Left renal cortex interstitium (tissue), 4 donors: Measurements from ENCODE around the gene SLC7A10. TPM values are rescaled to one million over a fixed set of nuclear protein-coding genes. Genes with fewer than 3 reads are reported as not detected.

Experiments used
- DNase-seq, 4 donors: peaks; one replicate each; pipeline ENCODE4 v3.0.0-alpha.2; 2013; ENCODE audit warnings: low read depth in 4 of 4, low spot score in 2 of 4, missing footprints in 1 of 4
- polyA plus RNA-seq, 4 donors: library from polyadenylated mRNA; unstranded; fragments of 120-200 nt; gene quantifications; one replicate each; pipeline ENCODE4 v1.2.1, GENCODE V29; 2013; ENCODE audit not compliant: insufficient read length in 4 of 4

SLC7A10 gene
- polyA plus RNA-seq, result under 1 TPM; 0.17 to 0.44 (median 0.42) TPM

- no peak for DNase-seq
These were observed at the start of gene SLC7A10 for GRCh38 chr19:33225458-33225926. Gene SLC7A10 (minus strand): TSS chr19:33225850. CDS start chr19:33225703, 147 bp downstream.

DNA sequence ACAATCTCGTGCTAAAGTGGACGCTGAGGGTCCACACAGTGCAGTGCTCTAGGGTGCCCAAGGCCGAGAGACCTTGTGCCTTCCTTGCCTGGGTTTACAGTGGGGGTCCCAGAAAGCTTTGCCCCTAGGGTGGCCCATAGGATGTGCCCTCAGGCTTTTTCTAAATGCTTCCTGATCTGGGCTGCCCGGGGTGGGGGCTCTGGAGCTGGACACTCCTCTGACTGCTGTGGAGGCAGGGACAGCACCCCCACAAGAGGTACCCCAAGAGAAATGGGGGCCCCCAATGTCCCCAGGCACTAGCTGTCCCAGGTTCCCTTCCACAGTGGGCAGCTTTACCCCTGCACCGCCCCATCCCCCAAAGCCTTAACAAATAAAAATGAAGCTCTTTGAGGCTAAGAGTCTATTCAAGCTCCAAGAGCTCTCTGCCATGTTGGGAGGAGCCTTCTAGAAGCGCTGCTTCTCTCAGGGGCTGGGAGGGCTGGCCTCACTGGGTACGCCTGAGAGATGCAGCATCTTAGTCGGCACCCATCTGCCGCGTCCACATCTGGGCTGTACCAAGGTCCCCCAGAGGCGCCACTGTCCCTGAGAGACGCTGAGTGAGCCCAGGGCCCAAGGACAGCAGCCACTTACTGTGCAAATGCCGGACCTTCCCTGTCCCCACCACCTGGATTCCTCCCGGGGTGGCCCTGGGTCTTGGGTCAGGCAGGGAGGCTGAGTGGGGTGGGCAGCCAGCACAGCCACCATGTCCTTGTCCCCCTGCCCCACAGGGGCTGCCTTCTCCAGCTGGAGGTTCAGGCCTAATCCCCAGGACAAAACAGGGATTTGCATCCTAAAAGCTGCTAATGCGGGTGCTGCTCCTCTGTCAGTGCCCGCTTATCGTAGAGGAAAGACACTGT is 49.3 kb upstream of the SLC7A10 start:
- DNase-seq, result no peak

- DNase-seq, result no peak
These were observed 48.4 kb upstream of the SLC7A10 start for GRCh38 chr19:33273881-33274662.

DNA sequence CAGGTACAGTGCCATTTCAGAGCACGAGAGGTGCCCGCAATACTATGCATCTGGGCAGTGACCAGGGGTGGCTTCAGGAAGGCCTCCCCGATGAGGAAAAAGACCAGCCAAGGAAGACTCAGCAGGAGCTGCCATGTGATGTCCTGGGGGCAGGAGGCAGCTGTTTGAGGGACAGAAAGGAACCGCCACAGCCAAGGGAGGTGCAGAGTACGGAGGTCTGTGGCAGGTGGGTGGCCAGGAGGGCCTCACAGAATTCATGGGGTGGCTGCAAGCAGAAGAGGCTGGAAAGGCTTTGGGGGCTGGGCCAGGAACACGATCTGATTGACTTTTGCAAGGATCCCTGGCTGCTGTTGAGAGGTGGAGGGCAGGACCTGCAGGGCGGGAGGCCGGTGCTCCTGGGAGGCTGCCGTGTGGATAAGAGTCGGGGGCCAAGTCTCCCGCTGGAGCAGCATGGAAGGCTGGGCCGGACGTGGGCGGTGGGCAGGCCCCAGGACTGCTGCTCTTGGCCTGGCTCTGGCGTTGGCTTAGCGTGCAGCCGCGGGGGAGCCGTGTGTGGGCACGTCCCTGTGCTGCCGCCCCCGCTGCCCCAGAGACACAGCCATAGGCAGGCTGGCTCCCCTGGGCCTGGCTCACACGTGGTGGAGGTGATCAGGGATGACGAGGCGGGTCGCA is 47.6 kb upstream of the SLC7A10 start:
- DNase-seq, result no peak

DNA sequence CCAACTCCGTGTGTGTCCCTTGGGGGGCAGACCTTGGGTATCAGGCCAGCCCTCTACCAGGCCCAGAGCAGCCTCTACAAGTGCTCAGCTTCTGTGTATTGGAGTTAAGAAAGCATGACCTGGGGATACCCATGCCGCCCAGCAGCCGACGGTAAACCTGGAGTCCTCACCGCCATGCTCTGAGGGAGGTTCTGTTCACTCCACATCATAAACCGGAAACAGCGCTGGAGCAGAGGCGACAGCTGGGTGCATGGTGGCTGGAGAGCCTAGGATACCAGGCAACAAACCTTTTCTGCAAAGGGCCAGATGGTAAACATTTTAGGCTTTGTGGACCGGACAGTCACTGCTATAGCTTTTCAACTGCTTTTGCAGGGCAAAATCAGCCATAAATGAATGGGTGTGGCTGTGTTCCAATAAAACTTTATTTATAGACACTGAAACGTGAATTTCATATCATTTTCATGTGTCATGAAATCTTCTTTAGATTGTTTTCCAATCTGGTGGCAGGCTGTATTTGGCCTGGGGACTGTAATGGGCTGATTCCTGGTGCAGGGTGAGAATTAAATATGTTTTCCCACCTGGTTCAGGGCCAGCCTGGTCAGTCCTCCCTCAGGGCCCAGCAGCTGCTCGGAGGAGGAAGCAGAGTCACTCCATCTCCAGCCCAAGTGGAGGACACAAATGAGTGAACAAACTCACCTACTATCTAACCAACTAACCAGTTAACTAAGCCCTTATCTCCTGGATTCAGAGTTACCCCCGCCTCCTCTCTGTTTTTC is 45.8 kb upstream of the SLC7A10 start:
- DNase-seq, result no peak

- DNase-seq, result no peak
These were observed 45.1 kb upstream of the SLC7A10 start for GRCh38 chr19:33270769-33271168.

DNA sequence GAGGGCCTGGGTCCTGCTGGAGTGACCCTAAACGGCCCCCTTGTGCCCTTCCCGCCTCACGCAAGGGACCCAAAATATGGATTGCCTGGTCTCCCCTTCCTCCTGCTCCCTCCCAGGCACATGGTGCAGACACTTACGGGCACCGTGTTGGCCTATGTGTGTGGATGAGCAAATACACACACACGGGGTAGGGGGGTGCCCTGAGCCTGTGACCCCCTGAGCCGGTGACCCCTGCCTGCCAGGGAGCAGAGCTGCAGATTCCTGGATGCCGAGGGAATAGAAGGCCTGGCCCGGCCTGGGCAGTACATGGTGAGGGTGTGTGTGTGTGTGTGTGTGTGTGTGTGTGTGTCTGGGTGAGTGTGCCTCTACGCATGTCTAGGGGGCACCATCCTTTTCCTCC is 43.4 kb upstream of the SLC7A10 start:
- DNase-seq, result no peak

- no peak for DNase-seq
These were observed 42.7 kb upstream of the SLC7A10 start for GRCh38 chr19:33268162-33268991.

- no peak for DNase-seq
These were observed 42.1 kb upstream of the SLC7A10 start for GRCh38 chr19:33267706-33268105.

GRCh38 chr19:33266974-33267484 is 41.4 kb upstream of the SLC7A10 start:
- no peak for DNase-seq

DNA sequence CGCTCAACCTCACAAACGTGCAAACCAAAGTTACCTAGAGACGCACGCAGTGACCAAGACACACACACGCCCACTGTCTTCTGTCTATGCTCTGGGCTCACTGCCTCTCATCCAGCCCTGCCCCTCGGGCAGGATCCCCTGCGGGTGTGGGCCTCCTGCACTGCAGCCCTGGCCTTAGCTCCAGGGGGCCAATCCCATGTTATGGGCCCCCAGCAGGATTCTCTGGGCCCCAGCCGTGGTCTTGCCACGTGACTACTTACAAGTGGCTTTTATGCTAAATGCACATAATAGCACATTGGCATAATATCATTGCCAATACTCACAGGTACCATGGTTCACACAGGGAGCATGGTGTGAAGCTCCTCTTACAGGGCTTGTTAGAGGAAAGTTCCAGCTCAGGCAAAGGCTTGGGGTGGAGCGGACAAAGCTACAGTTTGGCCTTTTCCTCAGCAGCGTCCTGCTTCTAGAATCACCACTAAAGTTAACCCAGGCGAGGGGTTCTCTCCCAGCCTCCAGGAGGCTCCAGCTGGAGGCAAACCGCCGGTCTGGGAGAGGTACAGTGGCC is 39.3 kb upstream of the SLC7A10 start:
- DNase-seq, result no peak

DNA sequence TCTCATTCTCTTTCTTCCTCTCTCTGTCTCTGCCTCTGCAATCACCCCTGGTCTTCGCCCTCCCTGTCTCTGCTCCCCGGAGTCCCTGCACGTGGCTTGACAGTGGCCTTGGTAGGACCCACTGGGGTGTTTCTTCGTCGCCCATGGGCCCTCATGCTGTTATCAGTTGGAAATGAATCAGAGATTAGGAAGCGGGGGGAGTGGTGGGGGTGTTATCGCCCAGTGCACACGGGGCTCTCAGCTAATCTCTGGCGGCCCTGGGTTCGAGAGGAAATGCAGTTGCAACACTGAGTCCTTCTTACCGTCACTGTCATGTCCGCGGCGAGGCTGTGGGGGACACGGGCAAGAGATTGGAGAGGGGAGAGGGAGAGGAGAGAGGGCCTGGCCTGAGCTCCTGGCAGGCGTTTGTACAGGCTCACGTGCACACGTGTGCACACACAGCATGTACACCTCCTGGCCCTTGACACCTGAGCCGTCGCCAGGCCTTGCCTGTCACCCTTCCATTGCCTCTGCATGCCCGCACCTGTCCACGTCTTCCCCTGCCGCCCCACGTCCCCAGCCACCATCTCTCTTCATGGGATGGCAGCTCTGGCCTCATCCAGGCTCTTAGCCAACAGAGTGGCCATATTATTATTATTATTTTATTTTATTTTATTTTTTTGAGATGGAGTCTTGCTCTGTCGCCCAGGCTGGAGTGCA is 37.8 kb upstream of the SLC7A10 start:
- DNase-seq, result no peak

- DNase-seq, result no peak
These were observed 36.0 kb upstream of the SLC7A10 start for GRCh38 chr19:33261511-33262189.

GRCh38 chr19:33260628-33261418 is 35.2 kb upstream of the SLC7A10 start:
- DNase-seq, result no peak

- DNase-seq, result no peak
These were observed 33.9 kb upstream of the SLC7A10 start for GRCh38 chr19:33259539-33259938.

- DNase-seq, result no peak
These were observed 32.2 kb upstream of the SLC7A10 start for GRCh38 chr19:33257828-33258227.

DNA sequence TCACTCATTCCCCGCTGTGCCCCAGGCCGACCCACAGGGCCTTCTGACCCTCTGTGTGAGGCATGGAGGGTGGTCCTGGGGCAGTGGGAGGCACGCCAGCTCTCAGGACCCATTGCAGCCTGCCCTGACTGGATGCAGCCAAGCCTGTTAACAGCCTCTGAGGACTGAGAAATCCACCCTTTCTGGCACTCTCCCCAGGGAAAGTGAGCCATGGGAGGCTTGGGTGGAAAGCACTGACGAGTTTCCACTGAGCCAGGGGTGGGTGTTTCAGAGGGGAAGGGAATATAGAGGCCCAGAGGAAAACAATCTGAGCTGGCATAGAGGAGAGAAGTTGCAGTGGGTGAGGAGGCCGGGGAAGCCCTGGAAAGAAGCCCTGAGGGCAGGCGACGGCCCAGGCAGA is 30.6 kb upstream of the SLC7A10 start:
- no peak for DNase-seq
